ENCODE data around the gene MTX2. TPM values are rescaled to one million over a fixed set of nuclear protein-coding genes. Genes with fewer than 3 reads are reported as not detected.

The MTX2 gene
- total RNA-seq, 1 experiment from 2014 or later: 30.8 TPM

DNA sequence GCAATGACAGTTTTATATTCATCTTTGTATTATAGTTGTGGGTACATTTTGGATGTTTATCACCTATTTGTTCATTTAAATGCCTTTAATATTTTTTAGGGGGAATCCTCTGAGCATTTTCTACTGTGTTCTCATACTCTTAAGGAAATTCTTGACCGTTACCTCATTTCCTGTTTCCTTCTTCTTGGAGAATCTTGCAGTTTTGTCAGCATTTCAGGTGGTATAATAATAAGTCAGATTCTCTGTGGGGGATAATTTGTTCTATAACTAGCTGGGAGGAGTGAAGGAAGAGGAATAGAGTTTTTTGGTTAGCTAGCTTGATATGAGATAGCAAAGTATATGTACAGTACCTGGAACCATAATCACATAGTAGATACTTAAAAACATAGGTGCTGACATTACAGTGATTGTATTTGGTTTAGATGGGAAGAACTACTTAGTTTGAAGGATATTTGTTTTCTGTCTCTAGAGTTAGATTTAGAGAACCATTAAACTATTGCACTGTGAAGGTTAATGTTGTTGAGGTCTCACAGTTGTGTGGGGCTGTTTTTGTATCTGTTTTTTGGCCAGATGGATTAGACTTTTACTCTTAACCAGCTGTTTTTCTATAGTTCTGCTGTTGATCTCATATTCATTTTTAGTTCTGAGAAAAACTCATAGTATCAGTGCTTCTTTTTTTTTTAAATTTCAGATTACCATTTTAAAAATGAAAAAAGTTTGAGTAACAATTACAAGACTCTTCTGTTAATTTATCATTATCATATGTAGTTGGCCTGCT, 14.2 kb downstream of the MTX2 start:
- H4K8ac ChIP-seq (replicated peaks; ENCODE audit: insufficient read length, low read depth, low read length): no peak overlapping the region
- H3K56ac ChIP-seq (ENCODE audit: insufficient read length, low read depth, low read length): no peak overlapping the region
- H2BK20ac ChIP-seq (ENCODE audit: low read depth, low read length, poor library complexity, severe bottlenecking): no peak overlapping the region
- peaks cover 12% of the 10 kb centered on the region; the same call in 1 of the 2 replicates for H3K79me2 ChIP-seq (ENCODE audit: insufficient read depth, low read length)
- no peak overlapping the region for H2BK15ac ChIP-seq (ENCODE audit: low read depth, low read length)
- H3K4me1 Mint-ChIP-seq: peaks cover 2 to 5% of the 10 kb centered on the region in 2 experiments; a peak in 1 of 4 replicates
- no peak overlapping the region for H3K9ac ChIP-seq (ENCODE audit: extremely low read depth, insufficient read length, low read length)
- H4K91ac ChIP-seq (ENCODE audit: insufficient read length, low read depth, low read length): no peak overlapping the region
- H3K27ac Mint-ChIP-seq: no peak overlapping the region
- H2BK12ac ChIP-seq (ENCODE audit: insufficient read length, low read depth, low read length): no peak overlapping the region
- no peaks in the 10 kb centered on the region for H3K9me3 Mint-ChIP-seq
- H3K4me2 ChIP-seq (ENCODE audit: insufficient read depth, insufficient read length, low read length): no peak overlapping the region
- no peak overlapping the region for H3K14ac ChIP-seq (ENCODE audit: insufficient read depth, low read length)
- H3K27ac ChIP-seq (ENCODE audit: insufficient read length, low read depth, low read length): no peak overlapping the region
- H3T11ph ChIP-seq (ENCODE audit: low read length): no peak overlapping the region
- no peaks in the 10 kb centered on the region for H3K36me3 Mint-ChIP-seq (ENCODE audit: insufficient read depth in 1 of 3, low read depth in 3 of 3)
- H3K18ac ChIP-seq (ENCODE audit: insufficient read length, low read depth, low read length): no peak overlapping the region
- H3K4me3 Mint-ChIP-seq: no peak overlapping the region
- no peaks in the 10 kb centered on the region for H3K9me3 ChIP-seq (ENCODE audit: control insufficient read depth, low read depth, low read length)
- H4K5ac ChIP-seq (ENCODE audit: insufficient read length, low read depth, low read length): no peak overlapping the region
- no peaks in the 10 kb centered on the region for H3K27me3 ChIP-seq (ENCODE audit: insufficient read depth, low read length)
- H3K27me3 Mint-ChIP-seq (ENCODE audit: low read depth): no peaks in the 10 kb centered on the region
- H3K23ac ChIP-seq (ENCODE audit: insufficient read length, low read depth, low read length): no peak overlapping the region
- peaks cover 6% of the 10 kb centered on the region for H3K79me1 ChIP-seq (ENCODE audit: insufficient read depth, low read depth, low read length, poor library complexity, severe bottlenecking)
- no peak for DNase-seq
- H3K4me1 ChIP-seq (ENCODE audit: insufficient read depth, low read length): no peaks in the 10 kb centered on the region
- no peak overlapping the region for H2AFZ ChIP-seq (ENCODE audit: low read length)
- H2BK5ac ChIP-seq (ENCODE audit: insufficient read length, low read length): no peak overlapping the region
- no peak overlapping the region for H2BK120ac ChIP-seq (ENCODE audit: low read depth, low read length, poor library complexity, severe bottlenecking)
- TF ChIP-seq, protein P1, sequence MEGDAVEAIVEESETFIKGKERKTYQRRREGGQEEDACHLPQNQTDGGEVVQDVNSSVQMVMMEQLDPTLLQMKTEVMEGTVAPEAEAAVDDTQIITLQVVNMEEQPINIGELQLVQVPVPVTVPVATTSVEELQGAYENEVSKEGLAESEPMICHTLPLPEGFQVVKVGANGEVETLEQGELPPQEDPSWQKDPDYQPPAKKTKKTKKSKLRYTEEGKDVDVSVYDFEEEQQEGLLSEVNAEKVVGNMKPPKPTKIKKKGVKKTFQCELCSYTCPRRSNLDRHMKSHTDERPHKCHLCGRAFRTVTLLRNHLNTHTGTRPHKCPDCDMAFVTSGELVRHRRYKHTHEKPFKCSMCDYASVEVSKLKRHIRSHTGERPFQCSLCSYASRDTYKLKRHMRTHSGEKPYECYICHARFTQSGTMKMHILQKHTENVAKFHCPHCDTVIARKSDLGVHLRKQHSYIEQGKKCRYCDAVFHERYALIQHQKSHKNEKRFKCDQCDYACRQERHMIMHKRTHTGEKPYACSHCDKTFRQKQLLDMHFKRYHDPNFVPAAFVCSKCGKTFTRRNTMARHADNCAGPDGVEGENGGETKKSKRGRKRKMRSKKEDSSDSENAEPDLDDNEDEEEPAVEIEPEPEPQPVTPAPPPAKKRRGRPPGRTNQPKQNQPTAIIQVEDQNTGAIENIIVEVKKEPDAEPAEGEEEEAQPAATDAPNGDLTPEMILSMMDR (conservative IDR thresholded peaks at IDR 0.05): no peak
- H2AK5ac ChIP-seq (ENCODE audit: insufficient read length, low read length): no peak overlapping the region
- no CpG with 5 or more reads among the region's 1 CpG for WGBS (ENCODE audit: extremely low coverage, insufficient read length, low lambda C conversion rate)
- H4K20me1 ChIP-seq (ENCODE audit: control insufficient read depth, insufficient read depth, insufficient read length): no peaks in the 10 kb centered on the region
- no peaks in the 10 kb centered on the region for H3K23me2 ChIP-seq (ENCODE audit: insufficient read length, low read depth, low read length, poor library complexity, severe bottlenecking)
- no peak overlapping the region for H3K4ac ChIP-seq (ENCODE audit: low read depth, low read length)
